ENCODE results near the gene CIRBP. TPM values are rescaled to one million over a fixed set of nuclear protein-coding genes. Genes with fewer than 3 reads are reported as not detected.
A peak's percentile ranks its signal among the peaks of the same experiment; 100 is the strongest.

Gene CIRBP
- total and polyA plus RNA-seq, 2 of the 13 experiments (the other 11 are each of a cell fraction or from before 2014, with no cell fraction given) = 133 to 140 TPM

GRCh38 chr19:1259206-1259875 is 9.8 kb upstream of the CIRBP start (continued):
- no peak; the same call in 1 of the 2 replicates for TF ChIP-seq ZNF615 (CRISPR knock-in tag; IDR thresholded peaks at IDR 0.05; ENCODE audit: borderline replicate concordance)
- TF ChIP-seq E2F2 (CRISPR knock-in tag; IDR thresholded peaks at IDR 0.05; ENCODE audit: borderline replicate concordance) = peak; percentile 45; the same call in 1 of the 2 replicates
- TF ChIP-seq ZNF124 (CRISPR knock-in tag; IDR thresholded peaks at IDR 0.05) = no peak; the same call in 1 of the 2 replicates
- TF ChIP-seq IRF2 (CRISPR knock-in tag; IDR thresholded peaks at IDR 0.05) = peak; percentile 82
- TF ChIP-seq MIXL1 (CRISPR knock-in tag; IDR thresholded peaks at IDR 0.05) = peak; percentile 33; the same call in 1 of the 2 replicates
- TF ChIP-seq ZBTB37 (CRISPR knock-in tag; IDR thresholded peaks at IDR 0.05) = no peak
- no peak for TF ChIP-seq MLXIP (CRISPR knock-in tag; IDR thresholded peaks at IDR 0.05; ENCODE audit: borderline replicate concordance)
- TF ChIP-seq TFAP4 (IDR thresholded peaks at IDR 0.05; ENCODE audit: borderline replicate concordance, low read depth) = peak; percentile 73; the same call in 1 of the 2 replicates
- TF ChIP-seq ISL2 (CRISPR knock-in tag; IDR thresholded peaks at IDR 0.05) = no peak; the same call in 1 of the 2 replicates
- TF ChIP-seq DPF2 (CRISPR knock-in tag; IDR thresholded peaks at IDR 0.05; ENCODE audit: borderline replicate concordance, low read depth) = no peak
- TF ChIP-seq SP2 (CRISPR knock-in tag; IDR thresholded peaks at IDR 0.05) = 0 out of 2 replicates have a peak, but pooled peaks have one; percentile 67
- peak in 1 of 2 experiments; percentile 48; a peak in 1 of 4 replicates for TF ChIP-seq REST (IDR thresholded peaks at IDR 0.05; ENCODE audit: borderline replicate concordance in 1 of 2, low read depth in 1 of 2, low read length in 2 of 2)
- 0 out of 2 replicates have a peak, but pooled peaks have one; percentile 25 for TF ChIP-seq ZNF639 (CRISPR knock-in tag; conservative IDR thresholded peaks at IDR 0.05)
- TF ChIP-seq CBX1 (IDR thresholded peaks at IDR 0.05; ENCODE audit: low read depth) = no peak
- TF ChIP-seq NR1H2 (CRISPR knock-in tag; IDR thresholded peaks at IDR 0.05; ENCODE audit: borderline replicate concordance, low read depth) = no peak
- TF ChIP-seq DRAP1 (CRISPR knock-in tag; IDR thresholded peaks at IDR 0.05) = no peak; the same call in 1 of the 2 replicates

Data from HepG2 (cell line).